BE2C (cell line): ENCODE results near the gene NDUFA8.
A peak's percentile ranks its signal among the peaks of the same experiment; 100 is the strongest.

ENCODE experiments used
- DNase-seq: peaks from one replicate; pipeline ENCODE4 v3.0.0-alpha.2; 2020
- H3K27me3 ChIP-seq: fragments of 250-450 bp; sonication (Bioruptor Pico); 2 replicates; pipeline ENCODE4 v1.5.1; 2020; ENCODE audit warnings: mild to moderate bottlenecking
- H3K36me3 ChIP-seq: fragments of 250-450 bp; sonication (Bioruptor Pico); 2 replicates; pipeline ENCODE4 v1.5.1; 2020; ENCODE audit warnings: mild to moderate bottlenecking
- H3K4me1 ChIP-seq: fragments of 250-450 bp; sonication (Bioruptor Pico); 2 replicates; pipeline ENCODE4 v1.5.1; 2020
- H3K4me3 ChIP-seq: 2 replicates; pipeline ENCODE4 v1.5.1; 2011; ENCODE audit warnings: low read depth, low read length
- H3K9me3 ChIP-seq: fragments of 250-450 bp; sonication (Bioruptor Pico); 2 replicates; pipeline ENCODE4 v1.5.1; 2020
- CTCF ChIP-seq: IDR thresholded peaks from 2 replicates; pipeline ENCODE4 v1.5.1; 2012; ENCODE audit warnings: mild to moderate bottlenecking, low read depth, low read length

NDUFA8 gene

GRCh38 chr9:122164286-122164685, 4.7 kb upstream of the NDUFA8 start:
- TF ChIP-seq CTCF: no peak
- H3K36me3 ChIP-seq: no peaks in the 10 kb centered on the region
- no peaks in the 10 kb centered on the region for H3K4me1 ChIP-seq
- no peak overlapping the region for H3K4me3 ChIP-seq
- peaks cover 12% of the 10 kb centered on the region for H3K27me3 ChIP-seq
- DNase-seq: no peak
- H3K9me3 ChIP-seq: no peaks in the 10 kb centered on the region

- H3K4me1 ChIP-seq: no peaks in the 10 kb centered on the region; the same call in 1 of the 2 replicates
- no peaks in the 10 kb centered on the region for H3K9me3 ChIP-seq
- no peak overlapping the region for H3K4me3 ChIP-seq
- TF ChIP-seq CTCF: no peak
- H3K36me3 ChIP-seq: no peaks in the 10 kb centered on the region
- peaks cover under 1% of the 10 kb centered on the region for H3K27me3 ChIP-seq
- DNase-seq: no peak
These were observed 2.8 kb upstream of the NDUFA8 start for GRCh38 chr9:122162415-122162814.

- no peaks in the 10 kb centered on the region for H3K9me3 ChIP-seq
- no peaks in the 10 kb centered on the region; the same call in 1 of the 2 replicates for H3K36me3 ChIP-seq
- no peaks in the 10 kb centered on the region for H3K27me3 ChIP-seq
- peak overlapping the region; percentile 90 for H3K4me3 ChIP-seq
- H3K4me1 ChIP-seq: no peaks in the 10 kb centered on the region; the same call in 1 of the 2 replicates
- no peak for TF ChIP-seq CTCF
- DNase-seq: no peak
These were observed 307 bp upstream of the NDUFA8 start for GRCh38 chr9:122159925-122160246.

DNA sequence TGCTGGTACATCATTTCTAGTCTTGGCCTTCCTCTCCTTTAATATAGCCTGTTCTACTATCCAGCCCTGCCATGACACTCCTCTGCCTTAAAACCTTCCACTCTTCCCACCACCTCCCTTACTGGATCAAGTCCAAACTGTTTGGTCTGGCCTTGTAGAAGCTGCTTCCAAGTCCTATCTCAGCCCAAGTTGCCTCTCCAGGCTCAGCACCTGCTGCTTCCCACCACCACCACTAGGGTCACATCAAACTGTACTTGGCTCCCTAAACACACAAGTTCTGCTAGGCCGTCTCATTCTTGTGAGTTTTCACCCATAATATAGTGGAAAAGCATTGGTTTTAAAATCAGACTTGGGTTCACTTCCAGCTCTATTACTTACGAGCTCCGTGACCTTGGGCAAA, 1.4 kb downstream of the NDUFA8 start:
- no peaks in the 10 kb centered on the region for H3K27me3 ChIP-seq
- H3K9me3 ChIP-seq: no peaks in the 10 kb centered on the region
- peak; percentile 65 for DNase-seq
- TF ChIP-seq CTCF: peak; percentile 83
- H3K36me3 ChIP-seq: no peaks in the 10 kb centered on the region; the same call in 1 of the 2 replicates
- H3K4me1 ChIP-seq: no peaks in the 10 kb centered on the region; the same call in 1 of the 2 replicates
- no peak overlapping the region for H3K4me3 ChIP-seq

DNA sequence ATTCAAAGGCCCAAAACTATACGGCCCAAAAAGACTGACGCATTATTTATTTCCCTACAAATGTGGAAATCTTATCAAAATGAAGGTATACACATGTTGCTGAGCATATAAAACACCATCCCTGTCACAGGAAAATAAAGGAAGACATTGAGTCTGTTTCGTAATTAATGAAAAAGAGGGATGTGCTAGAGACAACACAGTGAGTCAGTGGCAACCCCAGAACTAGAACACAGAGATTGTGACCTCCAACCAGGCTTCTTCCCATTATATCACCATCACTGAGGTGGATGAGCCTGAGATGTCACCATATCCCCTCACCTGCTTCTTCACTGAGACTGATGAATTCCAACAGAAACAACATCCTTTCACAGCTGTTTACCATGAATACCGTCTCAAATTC, 3.8 kb downstream of the NDUFA8 start:
- no peaks in the 10 kb centered on the region; the same call in 1 of the 2 replicates for H3K4me1 ChIP-seq
- H3K9me3 ChIP-seq: no peaks in the 10 kb centered on the region
- peaks cover 4% of the 10 kb centered on the region for H3K36me3 ChIP-seq
- H3K4me3 ChIP-seq: no peak overlapping the region
- TF ChIP-seq CTCF: no peak
- H3K27me3 ChIP-seq: no peaks in the 10 kb centered on the region
- no peak for DNase-seq

GRCh38 chr9:122151267-122151828, 8.2 kb downstream of the NDUFA8 start:
- Histone ChIP-seq H3K4me3 (no peak overlapping the region), H3K27me3 (no peaks in the 10 kb centered on the region), H3K9me3 (no peaks in the 10 kb centered on the region), H3K36me3 (peaks cover 18% of the 10 kb centered on the region), H3K4me1 (no peaks in the 10 kb centered on the region)
- TF ChIP-seq CTCF: no peak
- DNase-seq: no peak
